Epithelial cell of proximal tubule (primary cell): ENCODE data around the gene PORCN. TPM values are rescaled to one million over a fixed set of nuclear protein-coding genes. Genes with fewer than 3 reads are reported as not detected.

ENCODE experiments used
- DNase-seq: peaks from one replicate; pipeline ENCODE4 v3.0.0-alpha.2; 2011; ENCODE audit warnings: low read depth
- H3K4me3 ChIP-seq: 2 replicates; pipeline ENCODE4 v1.5.1; 2011; ENCODE audit warnings: low read depth, mild to moderate bottlenecking, low read length
- CTCF ChIP-seq: conservative IDR thresholded peaks from 2 replicates; pipeline ENCODE4 v1.5.1; 2012; ENCODE audit warnings: low read depth, mild to moderate bottlenecking, low read length
- total RNA-seq: library from RNA; depleted of rRNA; stranded (reverse); fragments of >200 nt; gene quantifications from 2 replicates; pipeline ENCODE4 v1.2.3, GENCODE V29; 2015

Gene PORCN
- total RNA-seq, 1 donor from 2014 or later = 6.6 TPM

- DNase-seq = no peak
- H3K4me3 ChIP-seq = no peak overlapping the region
- TF ChIP-seq CTCF = no peak
Measured at GRCh38 chrX:48471504-48471903, 37.3 kb upstream of the PORCN start.

GRCh38 chrX:48472225-48472624, 36.6 kb upstream of the PORCN start:
- TF ChIP-seq CTCF = no peak
- no peak overlapping the region for H3K4me3 ChIP-seq
- DNase-seq = no peak

- no peak for TF ChIP-seq CTCF
- DNase-seq = no peak
Measured at GRCh38 chrX:48472851-48473703, 35.7 kb upstream of the PORCN start.

GRCh38 chrX:48473704-48473990, 35.1 kb upstream of the PORCN start:
- no peak for TF ChIP-seq CTCF
- no peak for DNase-seq
- H3K4me3 ChIP-seq = no peak overlapping the region

More at GRCh38 chrX:48472851-48473703, 35.7 kb upstream of the PORCN start:
- no peak overlapping the region for H3K4me3 ChIP-seq

- H3K4me3 ChIP-seq = no peak overlapping the region
- peak; percentile 50 for TF ChIP-seq CTCF
- DNase-seq = no peak
Measured at GRCh38 chrX:48474127-48474526, 34.7 kb upstream of the PORCN start.

- H3K4me3 ChIP-seq = no peak overlapping the region
- TF ChIP-seq CTCF = no peak
- DNase-seq = no peak
Measured at GRCh38 chrX:48474581-48474980, 34.2 kb upstream of the PORCN start.

GRCh38 chrX:48475296-48475695, 33.5 kb upstream of the PORCN start:
- peak overlapping the region; percentile 76 for H3K4me3 ChIP-seq
- no peak for DNase-seq
- TF ChIP-seq CTCF = no peak
